OCI-LY7 (cell line): ENCODE data around the gene TUBA1C.

Source experiments
- EZH2phosphoT487 ChIP-seq: fragments of 200-600 bp; sonication (generic); IDR thresholded peaks from 2 replicates; pipeline ENCODE4 v1.6.1; 2018; ENCODE audit warnings: low read depth, borderline replicate concordance, mild to moderate bottlenecking, mixed run types, antibody characterized with exemption, low read length, moderate library complexity, mixed read lengths
- TF ChIP-seq, protein P1 (sequence below): fragments of 200-600 bp; sonication (generic); conservative IDR thresholded peaks from 2 replicates; pipeline ENCODE4 v1.5.1; 2014; ENCODE audit warnings: mild to moderate bottlenecking, antibody characterized with exemption, low read length, moderate library complexity, mixed read lengths

- TF ChIP-seq, protein P1, sequence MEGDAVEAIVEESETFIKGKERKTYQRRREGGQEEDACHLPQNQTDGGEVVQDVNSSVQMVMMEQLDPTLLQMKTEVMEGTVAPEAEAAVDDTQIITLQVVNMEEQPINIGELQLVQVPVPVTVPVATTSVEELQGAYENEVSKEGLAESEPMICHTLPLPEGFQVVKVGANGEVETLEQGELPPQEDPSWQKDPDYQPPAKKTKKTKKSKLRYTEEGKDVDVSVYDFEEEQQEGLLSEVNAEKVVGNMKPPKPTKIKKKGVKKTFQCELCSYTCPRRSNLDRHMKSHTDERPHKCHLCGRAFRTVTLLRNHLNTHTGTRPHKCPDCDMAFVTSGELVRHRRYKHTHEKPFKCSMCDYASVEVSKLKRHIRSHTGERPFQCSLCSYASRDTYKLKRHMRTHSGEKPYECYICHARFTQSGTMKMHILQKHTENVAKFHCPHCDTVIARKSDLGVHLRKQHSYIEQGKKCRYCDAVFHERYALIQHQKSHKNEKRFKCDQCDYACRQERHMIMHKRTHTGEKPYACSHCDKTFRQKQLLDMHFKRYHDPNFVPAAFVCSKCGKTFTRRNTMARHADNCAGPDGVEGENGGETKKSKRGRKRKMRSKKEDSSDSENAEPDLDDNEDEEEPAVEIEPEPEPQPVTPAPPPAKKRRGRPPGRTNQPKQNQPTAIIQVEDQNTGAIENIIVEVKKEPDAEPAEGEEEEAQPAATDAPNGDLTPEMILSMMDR = no peak
- TF ChIP-seq EZH2phosphoT487 = no peak
Observed at GRCh38 chr12:49227713-49228112, 37.2 kb upstream of the TUBA1C start.
